GM12878 (cell line): ENCODE measurements around the gene PRDM12. TPM values are rescaled to one million over a fixed set of nuclear protein-coding genes. Genes with fewer than 3 reads are reported as not detected.

ENCODE experiments used
- ATAC-seq: fragments of 200-7000 bp; cut with Tn5 transposase; 3 replicates; pipeline ENCODE4 v1.9.1; 2020; ENCODE audit warnings: mild to moderate bottlenecking, moderate library complexity
- BruUV-seq: library from RNA; stranded (reverse); fragments of 400-500 nt; replicated peaks from 2 replicates; lab custom pipeline; 2021; lab: Mats Ljungman, UMichigan
- CTCF ChIA-PET: fragments of 300-600 bp; sonication (Branson Sonifier 250); formaldehyde crosslinking; extraction: SDS; loops from one replicate; lab custom pipeline; 2021; ENCODE audit warnings: inconsistent platforms; lab: Yijun Ruan, JAX
- POLR2A ChIA-PET: fragments of 350-600 bp; formaldehyde crosslinking; extraction: SDS; loops from one replicate; lab custom pipeline; 2021; ENCODE audit warnings: inconsistent platforms; lab: Charles Lee
- RAD21 ChIA-PET: fragments of 300-600 bp; sonication (Branson Sonifier 250); formaldehyde crosslinking; loops from one replicate; lab custom pipeline; 2023; ENCODE audit warnings: antibody characterized with exemption; ENCODE audit not compliant: unreplicated experiment; lab: Charles Lee
- SMC1A ChIA-PET: fragments of 300-600 bp; sonication (Branson Sonifier 250); formaldehyde crosslinking; loops from one replicate; lab custom pipeline; 2023; ENCODE audit not compliant: unreplicated experiment, uncharacterized antibody; lab: Charles Lee
- DNase-seq: peaks from one replicate; pipeline ENCODE4 v3.0.0-alpha.2; 2011; ENCODE audit warnings: low read depth, low spot score
- FAIRE-seq: peaks from 3 replicates; lab custom pipeline; 2011; peaks lifted over from hg19 to GRCh38; lab: Jason Lieb, UNC
- H2AFZ ChIP-seq: 2 replicates; pipeline ENCODE4 v1.6.0; 2011; ENCODE audit warnings: low read depth, low read length, control low read depth; ENCODE audit not compliant: control insufficient read depth
- H3K27ac ChIP-seq: 2 replicates; pipeline ENCODE4 v1.5.1; 2011; ENCODE audit warnings: control low read depth; ENCODE audit not compliant: control insufficient read depth, insufficient read depth
- H3K27me3 ChIP-seq, 2 experiments: replicated peaks in 1 of 2; 2 replicates each; pipeline versions ENCODE4 v1.6.0 to v1.6.1; 2011; ENCODE audit warnings: low read length in 1 of 2; ENCODE audit not compliant: control insufficient read depth in 2 of 2, insufficient read depth in 2 of 2
- H3K36me3 ChIP-seq, 2 experiments: 2 replicates each; pipeline ENCODE4 v1.5.1; 2011; ENCODE audit warnings: low read length in 1 of 2; ENCODE audit not compliant: control insufficient read depth in 2 of 2, insufficient read depth in 2 of 2
- H3K4me1 ChIP-seq: 2 replicates; pipeline ENCODE4 v1.6.1; 2011; ENCODE audit warnings: mild to moderate bottlenecking, low read length, moderate library complexity, mixed read lengths; ENCODE audit not compliant: control insufficient read depth, insufficient read depth
- H3K4me2 ChIP-seq: 2 replicates; pipeline ENCODE4 v1.6.0; 2011; ENCODE audit warnings: control low read depth; ENCODE audit not compliant: control insufficient read depth, insufficient read depth
- H3K4me3 ChIP-seq: fragments of 200-600 bp; sonication (generic); 2 replicates; pipeline ENCODE4 v1.5.1; 2016
- H3K79me2 ChIP-seq: 2 replicates; pipeline ENCODE4 v1.6.0; 2011; ENCODE audit warnings: low read length; ENCODE audit not compliant: control insufficient read depth, insufficient read depth
- H3K9ac ChIP-seq: 2 replicates; pipeline ENCODE4 v1.8.0; 2011; ENCODE audit warnings: low read length, control low read depth, mixed read lengths; ENCODE audit not compliant: control insufficient read depth, insufficient read depth
- H3K9me3 ChIP-seq: replicated peaks from 3 replicates; pipeline ENCODE4 v1.5.1; 2011; ENCODE audit warnings: mild to moderate bottlenecking, low read length; ENCODE audit not compliant: control insufficient read depth, insufficient read depth
- H4K20me1 ChIP-seq: 2 replicates; pipeline ENCODE4 v1.6.0; 2011; ENCODE audit not compliant: control insufficient read depth, insufficient read depth
- CBX3 ChIP-seq: fragments of 200-600 bp; sonication (generic); IDR thresholded peaks from 2 replicates; pipeline ENCODE4 v1.6.1; 2016; ENCODE audit warnings: low read depth, borderline replicate concordance
- CEBPZ ChIP-seq: fragments of 150-350 bp; IDR thresholded peaks from 2 replicates; pipeline ENCODE4 v1.6.1; 2016; ENCODE audit warnings: low read depth, low read length
- CREB1 ChIP-seq: IDR thresholded peaks from 2 replicates; pipeline ENCODE4 v1.6.1; 2012; ENCODE audit warnings: low read depth, mild to moderate bottlenecking, inconsistent platforms
- CUX1 ChIP-seq: IDR thresholded peaks from 2 replicates; pipeline ENCODE4 v1.6.1; 2012; ENCODE audit warnings: improper control_type of control experiment, low read depth, low read length; ENCODE audit not compliant: insufficient replicate concordance
- MTA3 ChIP-seq: IDR thresholded peaks from 2 replicates; pipeline ENCODE4 v1.6.1; 2012; ENCODE audit warnings: low read length, inconsistent platforms, borderline replicate concordance
- ZBTB4 ChIP-seq: fragments of 450-650 bp; formaldehyde crosslinking; IDR thresholded peaks from 2 replicates; pipeline ENCODE4 v1.4.0; 2022; ENCODE audit warnings: mild to moderate bottlenecking, moderate library complexity
- WGBS: methylation state at CpG from one replicate; pipeline ENCODE4 v1.1.6; 2016; ENCODE audit warnings: low lambda C conversion rate; ENCODE audit not compliant: insufficient replicate concordance, insufficient coverage; ENCODE audit errors: missing lambda C conversion rate; 5-methylcytosine and 5-hydroxymethylcytosine counted together
- in situ Hi-C: fragments of 300-500 bp; cut with MboI; formaldehyde crosslinking; loops from 9 replicates; pipeline ENCODE4 v1.14.3; 2018; ENCODE audit warnings: mixed read lengths
- intact Hi-C: fragments of 100-400 bp; cut with micrococcal nuclease; formaldehyde crosslinking; loops from one replicate; pipeline ENCODE4 v1.14.2; 2022; ENCODE audit not compliant: unreplicated experiment
- polyA plus RNA-seq, 11 experiments: library from polyadenylated mRNA; depleted of rRNA in 4 of 11; unstranded in 6 of 11; stranded (reverse) in 5 of 11; fragments of >200 nt; fragmentation: Nextera tagmentation in 4 of 11; fragmentation: Illumina TruSeq in 1 of 11; extraction: Ambion mirVana in 4 of 11; extraction: Trizol in 1 of 11; gene quantifications; 1 replicate in 1 of 11; 2 replicates in 10 of 11; pipeline versions ENCODE4 v1.2.1 to v1.2.3, GENCODE V29; 2011 to 2016; ENCODE audit warnings: inconsistent platforms in 2 of 11, missing spikeins in 2 of 11, low read depth in 1 of 11
- total RNA-seq, 4 experiments: library from RNA; depleted of rRNA in 3 of 4; stranded (reverse); fragments of >200 nt in 3 of 4; fragmentation: Illumina TruSeq in 1 of 4; extraction: Trizol in 1 of 4; gene quantifications; 2 replicates each; pipeline versions ENCODE4 v1.2.1 to v1.2.3, GENCODE V29; 2013 to 2021

The PRDM12 gene
- total and polyA plus RNA-seq, 10 of the 15 experiments (the other 5 are each of a cell fraction or from before 2014, with no cell fraction given): not detected

GRCh38 chr9:130714586-130715110 lies 50.3 kb downstream of the PRDM12 start:
- no peaks in the 10 kb centered on the region for H3K36me3 ChIP-seq
- no peak overlapping the region for H2AFZ ChIP-seq
- ATAC-seq: no peak
- H3K4me1 ChIP-seq: no peaks in the 10 kb centered on the region
- in situ Hi-C loops (no loop called here), intact Hi-C loops (loop anchor here (5.0 to 10.0 kb wide), 2 partner anchors 120 to 283 kb away; partner anchors contain the start of gene ABL1)
- H3K27me3 ChIP-seq: no peaks in the 10 kb centered on the region
- BruUV-seq: no TSS peak
- no peaks in the 10 kb centered on the region for H4K20me1 ChIP-seq
- H3K4me3 ChIP-seq: peak overlapping the region; percentile 98
- H3K27ac ChIP-seq: no peak overlapping the region
- no peak for DNase-seq
- SMC1A ChIA-PET: interaction anchor here (0.8 to 2.6 kb wide), 12 partner anchors 11 to 151 kb away, joined by 3 to 10 read pairs (median 4); no protein-coding TSS in a partner anchor
- no peak for FAIRE-seq
- H3K79me2 ChIP-seq: peaks cover 40% of the 10 kb centered on the region
- 90% methylated on average over 7 of the region's 7 CpGs for WGBS
- peak overlapping the region; percentile 78 for H3K4me2 ChIP-seq
- CTCF ChIA-PET: interaction anchor here (0.9 to 2.2 kb wide), 14 partner anchors 8 to 332 kb away, joined by 3 to 28 read pairs (median 5); no protein-coding TSS in a partner anchor
- peak overlapping the region; percentile 48 for H3K9ac ChIP-seq
- H3K9me3 ChIP-seq: no peaks in the 10 kb centered on the region
- POLR2A ChIA-PET: interaction anchor here (0.5 to 1.5 kb wide), 3 partner anchors 42 to 121 kb away, joined by 3 to 5 read pairs (median 4); partner anchors contain the start of gene ABL1
- RAD21 ChIA-PET: interaction anchor here (1.0 to 1.4 kb wide), 5 partner anchors 12 to 155 kb away, joined by 3 to 5 read pairs (median 3); no protein-coding TSS in a partner anchor
- TF ChIP-seq ZBTB4 (CRISPR knock-in tag): no peak
- no peak for TF ChIP-seq CUX1
- TF ChIP-seq CREB1: no peak
- no peak for TF ChIP-seq MTA3
- TF ChIP-seq CBX3: no peak
- TF ChIP-seq CEBPZ: no peak
